Body of pancreas (tissue), 4 donors: ENCODE data around the gene C1orf74.

Source experiments
- CTCF ChIP-seq, 7 experiments: fragments of 450-650 bp in 4 of 7; fragments of 200-600 bp in 3 of 7; sonication (generic) in 3 of 7; IDR thresholded peaks; one replicate each; pipeline ENCODE4 v1.5.1; 2016 to 2019; ENCODE audit warnings: antibody characterized with exemption in 7 of 7
- POLR2A ChIP-seq, 3 donors: fragments of 450-650 bp; IDR thresholded peaks; one replicate each; pipeline ENCODE4 v1.6.1; 2016; ENCODE audit warnings: antibody characterized with exemption in 3 of 3, mild to moderate bottlenecking in 2 of 3

GRCh38 chr1:209759829-209760359, 24.5 kb downstream of the C1orf74 start:
- no peak for TF ChIP-seq CTCF (IDR thresholded peaks at IDR 0.05)
- TF ChIP-seq POLR2A (IDR thresholded peaks at IDR 0.05): no peak
